ENCODE measurements around the gene TRAF3. TPM values are rescaled to one million over a fixed set of nuclear protein-coding genes. Genes with fewer than 3 reads are reported as not detected.

The TRAF3 gene
- polyA plus RNA-seq, 1 of the 3 experiments (the other 2 are of a cell fraction) = 17.9 TPM

DNA sequence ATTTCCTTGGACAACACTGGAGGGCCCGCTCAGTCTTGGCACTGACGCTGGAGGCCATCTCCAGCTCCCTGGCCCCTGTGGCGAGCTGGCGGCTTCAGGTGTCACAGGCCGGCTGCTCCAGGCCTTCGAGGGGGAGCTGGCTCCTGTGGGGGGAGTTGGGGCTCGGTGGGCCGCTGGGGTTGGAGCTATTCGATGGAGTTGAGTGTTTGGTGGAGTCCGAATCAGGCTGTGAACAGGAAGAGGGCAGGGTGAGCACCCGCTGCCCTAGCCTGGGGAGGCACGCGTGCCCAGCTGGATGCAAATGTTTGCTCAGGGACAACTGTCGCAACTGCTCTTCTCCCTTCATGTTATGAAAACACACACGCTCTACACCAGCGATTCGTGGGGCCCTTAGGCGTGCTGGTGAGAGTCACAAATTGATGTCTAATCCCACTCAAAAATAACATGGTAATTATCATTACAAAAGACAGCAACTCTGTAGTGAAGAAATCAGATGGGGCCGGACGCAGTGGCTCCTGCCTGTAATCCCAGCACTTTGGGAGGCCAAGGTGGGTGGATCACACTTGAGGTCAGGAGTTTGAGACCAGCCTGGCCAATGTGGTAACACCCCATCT is 156.5 kb downstream of the TRAF3 start (continued):
- TF ChIP-seq, protein P1, sequence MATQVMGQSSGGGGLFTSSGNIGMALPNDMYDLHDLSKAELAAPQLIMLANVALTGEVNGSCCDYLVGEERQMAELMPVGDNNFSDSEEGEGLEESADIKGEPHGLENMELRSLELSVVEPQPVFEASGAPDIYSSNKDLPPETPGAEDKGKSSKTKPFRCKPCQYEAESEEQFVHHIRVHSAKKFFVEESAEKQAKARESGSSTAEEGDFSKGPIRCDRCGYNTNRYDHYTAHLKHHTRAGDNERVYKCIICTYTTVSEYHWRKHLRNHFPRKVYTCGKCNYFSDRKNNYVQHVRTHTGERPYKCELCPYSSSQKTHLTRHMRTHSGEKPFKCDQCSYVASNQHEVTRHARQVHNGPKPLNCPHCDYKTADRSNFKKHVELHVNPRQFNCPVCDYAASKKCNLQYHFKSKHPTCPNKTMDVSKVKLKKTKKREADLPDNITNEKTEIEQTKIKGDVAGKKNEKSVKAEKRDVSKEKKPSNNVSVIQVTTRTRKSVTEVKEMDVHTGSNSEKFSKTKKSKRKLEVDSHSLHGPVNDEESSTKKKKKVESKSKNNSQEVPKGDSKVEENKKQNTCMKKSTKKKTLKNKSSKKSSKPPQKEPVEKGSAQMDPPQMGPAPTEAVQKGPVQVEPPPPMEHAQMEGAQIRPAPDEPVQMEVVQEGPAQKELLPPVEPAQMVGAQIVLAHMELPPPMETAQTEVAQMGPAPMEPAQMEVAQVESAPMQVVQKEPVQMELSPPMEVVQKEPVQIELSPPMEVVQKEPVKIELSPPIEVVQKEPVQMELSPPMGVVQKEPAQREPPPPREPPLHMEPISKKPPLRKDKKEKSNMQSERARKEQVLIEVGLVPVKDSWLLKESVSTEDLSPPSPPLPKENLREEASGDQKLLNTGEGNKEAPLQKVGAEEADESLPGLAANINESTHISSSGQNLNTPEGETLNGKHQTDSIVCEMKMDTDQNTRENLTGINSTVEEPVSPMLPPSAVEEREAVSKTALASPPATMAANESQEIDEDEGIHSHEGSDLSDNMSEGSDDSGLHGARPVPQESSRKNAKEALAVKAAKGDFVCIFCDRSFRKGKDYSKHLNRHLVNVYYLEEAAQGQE (IDR thresholded peaks at IDR 0.05; ENCODE audit: low read depth, low read length) = no peak
- no peak for TF ChIP-seq GATA2 (CRISPR knock-in tag; IDR thresholded peaks at IDR 0.05)
- TF ChIP-seq MXI1 (IDR thresholded peaks at IDR 0.05; ENCODE audit: low read depth, low read length) = no peak
- TF ChIP-seq TCF12 (IDR thresholded peaks at IDR 0.05) = no peak
- no peak for TF ChIP-seq YY1 (IDR thresholded peaks at IDR 0.05; ENCODE audit: low read depth)
- TF ChIP-seq EZH2phosphoT487 (IDR thresholded peaks at IDR 0.05; ENCODE audit: borderline replicate concordance, low read depth) = no peak
- TF ChIP-seq JUND (IDR thresholded peaks at IDR 0.05) = no peak
- no peak for TF ChIP-seq NRF1 (IDR thresholded peaks at IDR 0.05; ENCODE audit: low read depth, low read length)
- TF ChIP-seq, protein P2, sequence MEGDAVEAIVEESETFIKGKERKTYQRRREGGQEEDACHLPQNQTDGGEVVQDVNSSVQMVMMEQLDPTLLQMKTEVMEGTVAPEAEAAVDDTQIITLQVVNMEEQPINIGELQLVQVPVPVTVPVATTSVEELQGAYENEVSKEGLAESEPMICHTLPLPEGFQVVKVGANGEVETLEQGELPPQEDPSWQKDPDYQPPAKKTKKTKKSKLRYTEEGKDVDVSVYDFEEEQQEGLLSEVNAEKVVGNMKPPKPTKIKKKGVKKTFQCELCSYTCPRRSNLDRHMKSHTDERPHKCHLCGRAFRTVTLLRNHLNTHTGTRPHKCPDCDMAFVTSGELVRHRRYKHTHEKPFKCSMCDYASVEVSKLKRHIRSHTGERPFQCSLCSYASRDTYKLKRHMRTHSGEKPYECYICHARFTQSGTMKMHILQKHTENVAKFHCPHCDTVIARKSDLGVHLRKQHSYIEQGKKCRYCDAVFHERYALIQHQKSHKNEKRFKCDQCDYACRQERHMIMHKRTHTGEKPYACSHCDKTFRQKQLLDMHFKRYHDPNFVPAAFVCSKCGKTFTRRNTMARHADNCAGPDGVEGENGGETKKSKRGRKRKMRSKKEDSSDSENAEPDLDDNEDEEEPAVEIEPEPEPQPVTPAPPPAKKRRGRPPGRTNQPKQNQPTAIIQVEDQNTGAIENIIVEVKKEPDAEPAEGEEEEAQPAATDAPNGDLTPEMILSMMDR (IDR thresholded peaks at IDR 0.05) = no peak

DNA sequence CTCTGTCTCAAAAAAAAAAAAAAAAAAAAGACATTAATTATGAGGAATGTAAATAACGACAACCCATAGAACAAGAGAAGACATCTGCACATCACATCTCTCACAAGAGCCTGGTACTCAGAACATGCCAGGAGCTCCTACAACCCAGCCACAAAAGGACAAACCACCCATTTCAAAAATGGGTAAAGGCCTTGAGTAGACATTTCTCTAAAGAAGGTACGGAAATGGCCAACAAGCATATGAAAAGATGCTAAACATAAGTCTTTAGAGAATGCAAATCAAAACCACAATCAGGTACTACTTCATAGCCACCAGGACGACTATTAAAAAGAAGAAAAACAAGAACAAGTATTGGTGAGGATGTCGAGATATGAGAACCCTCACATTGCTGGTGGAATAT is 158.5 kb downstream of the TRAF3 start:
- CTCF ChIA-PET = interaction anchor here (0.8 to 1.1 kb wide), 2 partner anchors 17 to 65 kb away, joined by 3 to 4 read pairs; no protein-coding TSS in a partner anchor
- H3K27me3 ChIP-seq (ENCODE audit: insufficient read depth) = no peaks in the 10 kb centered on the region
- H3K4me2 ChIP-seq = no peak overlapping the region
- DNase-seq = no peak
- no peak overlapping the region for H2AFZ ChIP-seq (ENCODE audit: low read depth)
- H4K20me1 ChIP-seq (ENCODE audit: insufficient read depth) = peaks cover 6% of the 10 kb centered on the region; the same call in 1 of the 2 replicates
- no peak overlapping the region for H3K9ac ChIP-seq
- 96% methylated on average over 4 of the region's 4 CpGs for WGBS (ENCODE audit: low lambda C conversion rate)
- H3K9me3 ChIP-seq = no peaks in the 10 kb centered on the region
- H3K4me1 ChIP-seq (ENCODE audit: control insufficient read depth in 1 of 2, insufficient read depth in 2 of 2, low read depth in 1 of 2, low read length in 1 of 2) = no peaks in the 10 kb centered on the region
- TF ChIP-seq, protein P3, sequence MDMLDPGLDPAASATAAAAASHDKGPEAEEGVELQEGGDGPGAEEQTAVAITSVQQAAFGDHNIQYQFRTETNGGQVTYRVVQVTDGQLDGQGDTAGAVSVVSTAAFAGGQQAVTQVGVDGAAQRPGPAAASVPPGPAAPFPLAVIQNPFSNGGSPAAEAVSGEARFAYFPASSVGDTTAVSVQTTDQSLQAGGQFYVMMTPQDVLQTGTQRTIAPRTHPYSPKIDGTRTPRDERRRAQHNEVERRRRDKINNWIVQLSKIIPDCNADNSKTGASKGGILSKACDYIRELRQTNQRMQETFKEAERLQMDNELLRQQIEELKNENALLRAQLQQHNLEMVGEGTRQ (IDR thresholded peaks at IDR 0.05; ENCODE audit: borderline replicate concordance, low read depth, low read length) = no peak
- TF ChIP-seq, protein P1 (IDR thresholded peaks at IDR 0.05; ENCODE audit: low read depth, low read length) = no peak
- TF ChIP-seq FOXM1 (IDR thresholded peaks at IDR 0.05; ENCODE audit: low read depth) (no peak), JUND (IDR thresholded peaks at IDR 0.05) (no peak), RCOR1 (IDR thresholded peaks at IDR 0.05; ENCODE audit: low read length) (no peak), FOSL2 (IDR thresholded peaks at IDR 0.05; ENCODE audit: borderline replicate concordance, low read depth) (no peak)
- H3K36me3 ChIP-seq (replicated peaks in 1 of 2; ENCODE audit: control insufficient read depth in 1 of 2, insufficient read depth in 2 of 2, low read length in 1 of 2) = peaks cover 14 to 57% of the 10 kb centered on the region in 2 experiments
- no peak overlapping the region for H3K4me3 ChIP-seq (ENCODE audit: low read depth in 2 of 2, low read length in 1 of 2)
- peaks cover 7% of the 10 kb centered on the region; the same call in 1 of the 2 replicates for H3K79me2 ChIP-seq (ENCODE audit: insufficient read depth)
- no peaks in the 10 kb centered on the region for H3F3A ChIP-seq (replicated peaks; ENCODE audit: insufficient read depth)
- POLR2A ChIA-PET = no interaction called here
- no peaks in the 10 kb centered on the region for H3K9me2 ChIP-seq
- H3K27ac ChIP-seq (ENCODE audit: low read depth in 2 of 2, low read length in 1 of 2) = no peak overlapping the region

All from SK-N-SH (cell line).